H1 (cell line): Measurements from ENCODE around the gene DSG2. TPM values are rescaled to one million over a fixed set of nuclear protein-coding genes. Genes with fewer than 3 reads are reported as not detected.

Source experiments
- CTCF ChIA-PET: fragments of 300-600 bp; sonication (Branson Sonifier 250); formaldehyde crosslinking; loops from one replicate; lab custom pipeline; 2021; ENCODE audit not compliant: partially characterized antibody; lab: Charles Lee
- POLR2A ChIA-PET: fragments of 300-600 bp; sonication (Branson Sonifier 250); formaldehyde crosslinking; loops from one replicate; lab custom pipeline; 2021; ENCODE audit warnings: inconsistent platforms; ENCODE audit not compliant: partially characterized antibody; lab: Charles Lee
- DNase-seq, 2 experiments: peaks; one replicate each; pipeline versions ENCODE4 v3.0.0 to v3.0.0-alpha.2; 2010 to 2022; ENCODE audit warnings: low spot score in 2 of 2, low read depth in 1 of 2, mixed read lengths in 1 of 2
- FAIRE-seq: peaks from 2 replicates; lab custom pipeline; 2011; peaks lifted over from hg19 to GRCh38; lab: Jason Lieb, UNC
- H2AFZ ChIP-seq: 2 replicates; pipeline ENCODE4 v1.8.1; 2012; ENCODE audit warnings: low read length, inconsistent platforms
- H2AK5ac ChIP-seq: 2 replicates; pipeline ENCODE4 v1.6.1; 2013; ENCODE audit warnings: low read depth, low read length
- H2BK120ac ChIP-seq: replicated peaks from 2 replicates; pipeline ENCODE3; 2013; ENCODE audit warnings: low read depth, low read length, inconsistent platforms
- H2BK12ac ChIP-seq: 2 replicates; pipeline ENCODE4 v1.6.1; 2013; ENCODE audit warnings: low read depth, low read length
- H2BK15ac ChIP-seq: 2 replicates; pipeline ENCODE4 v1.6.1; 2013; ENCODE audit warnings: low read length
- H2BK20ac ChIP-seq: 2 replicates; pipeline ENCODE4 v1.6.1; 2013; ENCODE audit warnings: low read length
- H2BK5ac ChIP-seq: 2 replicates; pipeline ENCODE4 v1.6.1; 2013; ENCODE audit warnings: low read depth, low read length
- H3K14ac ChIP-seq: 2 replicates; pipeline ENCODE4 v1.6.1; 2013; ENCODE audit warnings: inconsistent platforms; ENCODE audit not compliant: insufficient read length
- H3K18ac ChIP-seq: 2 replicates; pipeline ENCODE4 v1.6.1; 2013; ENCODE audit warnings: low read length; ENCODE audit errors: extremely low read depth
- H3K23ac ChIP-seq: 2 replicates; pipeline ENCODE4 v1.6.1; 2013; ENCODE audit warnings: inconsistent platforms; ENCODE audit not compliant: insufficient read length
- H3K23me2 ChIP-seq: 2 replicates; pipeline ENCODE4 v1.6.1; 2013; ENCODE audit warnings: low read depth, low read length
- H3K27ac ChIP-seq: 2 replicates; pipeline ENCODE4 v1.6.1; 2011; ENCODE audit warnings: low read depth, low read length, inconsistent platforms
- H3K27me3 ChIP-seq, 4 experiments: replicated peaks in 1 of 4; 1 replicate in 1 of 4; 2 replicates in 3 of 4; pipeline versions ENCODE4 v1.6.1 to v1.8.1; 2011 to 2013; ENCODE audit warnings: low read length in 3 of 4, mild to moderate bottlenecking in 3 of 4, inconsistent platforms in 2 of 4, mixed read lengths in 2 of 4, moderate library complexity in 1 of 4; ENCODE audit not compliant: control insufficient read depth in 3 of 4, insufficient read depth in 3 of 4; ENCODE audit errors: extremely low read depth in 1 of 4
- H3K36me3 ChIP-seq, 4 experiments: 2 replicates each; pipeline versions ENCODE4 v1.6.1 to v1.8.1; 2011 to 2013; ENCODE audit warnings: mild to moderate bottlenecking in 4 of 4, low read length in 3 of 4, moderate library complexity in 2 of 4, control low read depth in 1 of 4, inconsistent platforms in 1 of 4; ENCODE audit not compliant: insufficient read depth in 4 of 4, control insufficient read depth in 2 of 4
- H3K4ac ChIP-seq: replicated peaks from 2 replicates; pipeline ENCODE3; 2013; ENCODE audit warnings: low read length, low read depth, mixed read lengths, inconsistent platforms; ENCODE audit not compliant: insufficient read length
- H3K4me1 ChIP-seq, 4 experiments: replicated peaks in 1 of 4; 1 replicate in 1 of 4; 2 replicates in 3 of 4; pipeline versions ENCODE4 v1.6.1 to v1.8.1; 2011 to 2013; ENCODE audit warnings: low read length in 3 of 4, inconsistent platforms in 2 of 4, mixed read lengths in 1 of 4; ENCODE audit not compliant: insufficient read depth in 4 of 4, control insufficient read depth in 3 of 4
- H3K4me2 ChIP-seq, 2 experiments: 2 replicates each; pipeline versions ENCODE4 v1.6.1 to v1.8.1; 2011 to 2013; ENCODE audit warnings: low read depth in 2 of 2, low read length in 2 of 2, control low read depth in 1 of 2, inconsistent platforms in 1 of 2, mild to moderate bottlenecking in 1 of 2; ENCODE audit not compliant: insufficient read depth in 1 of 2
- H3K4me3 ChIP-seq, 4 experiments: fragments of 200-600, 300-600 bp in 1 of 4; sonication (generic), shearing (Covaris generic), sonication (Bioruptor Twin) in 1 of 4; 2 replicates each; pipeline versions ENCODE4 v1.5.1 to v1.8.1; 2011 to 2016; ENCODE audit warnings: low read length in 4 of 4, low read depth in 3 of 4, control low read depth in 2 of 4, inconsistent platforms in 2 of 4, mild to moderate bottlenecking in 2 of 4, mixed read lengths in 1 of 4, moderate library complexity in 1 of 4; ENCODE audit not compliant: insufficient read depth in 2 of 4; ENCODE audit errors: extremely low read depth in 1 of 4
- H3K56ac ChIP-seq: replicated peaks from 2 replicates; pipeline ENCODE3; 2013; ENCODE audit warnings: low read depth, mild to moderate bottlenecking, mixed read lengths, low read length, inconsistent platforms; ENCODE audit not compliant: insufficient read length
- H3K79me1 ChIP-seq: 2 replicates; pipeline ENCODE4 v1.6.1; 2013; ENCODE audit warnings: low read depth, low read length, control low read depth
- H3K79me2 ChIP-seq, 2 experiments: 2 replicates each; pipeline versions ENCODE4 v1.6.1 to v1.8.1; 2012 to 2013; ENCODE audit warnings: low read length in 2 of 2, mild to moderate bottlenecking in 2 of 2, inconsistent platforms in 1 of 2; ENCODE audit not compliant: insufficient read depth in 2 of 2, control insufficient read depth in 1 of 2
- H3K9ac ChIP-seq, 4 experiments: replicated peaks in 1 of 4; 1 replicate in 1 of 4; 2 replicates in 3 of 4; pipeline versions ENCODE4 v1.6.1 to v1.8.1; 2011 to 2013; ENCODE audit warnings: low read depth in 3 of 4, low read length in 3 of 4, control low read depth in 2 of 4, mild to moderate bottlenecking in 2 of 4, moderate library complexity in 2 of 4, inconsistent platforms in 1 of 4; ENCODE audit errors: extremely low read depth in 1 of 4
- H3K9me3 ChIP-seq, 2 experiments: 2 replicates each; pipeline versions ENCODE4 v1.6.1 to v1.8.1; 2012 to 2013; ENCODE audit warnings: mild to moderate bottlenecking in 2 of 2, moderate library complexity in 2 of 2, control low read depth in 1 of 2, inconsistent platforms in 1 of 2, low read depth in 1 of 2, low read length in 1 of 2, mixed read lengths in 1 of 2; ENCODE audit not compliant: insufficient read depth in 2 of 2
- H4K20me1 ChIP-seq, 2 experiments: replicated peaks in 1 of 2; 2 replicates each; pipeline versions ENCODE3 to v1.8.1; 2011 to 2013; ENCODE audit warnings: inconsistent platforms in 2 of 2, low read length in 2 of 2, mild to moderate bottlenecking in 1 of 2; ENCODE audit not compliant: insufficient read depth in 2 of 2, control insufficient read depth in 1 of 2
- H4K5ac ChIP-seq: 2 replicates; pipeline ENCODE4 v1.6.1; 2013; ENCODE audit warnings: low read length, low read depth, mixed read lengths, inconsistent platforms; ENCODE audit not compliant: insufficient read length
- H4K8ac ChIP-seq: 2 replicates; pipeline ENCODE4 v1.8.0; 2013; ENCODE audit warnings: mild to moderate bottlenecking, moderate library complexity, low read length, inconsistent platforms; ENCODE audit not compliant: insufficient read depth; ENCODE audit errors: extremely low read depth
- H4K91ac ChIP-seq: replicated peaks from 2 replicates; pipeline ENCODE3; 2013; ENCODE audit warnings: low read length, mixed read lengths, inconsistent platforms; ENCODE audit not compliant: insufficient read length
- RFX5 ChIP-seq: IDR thresholded peaks from 2 replicates; pipeline ENCODE4 v1.6.1; 2011; ENCODE audit warnings: low read depth, low read length, improper control_type of control experiment, borderline replicate concordance
- TEAD4 ChIP-seq: IDR thresholded peaks from 2 replicates; pipeline ENCODE4 v1.6.1; 2012; ENCODE audit warnings: low read depth, low read length, inconsistent platforms, mixed read lengths
- WGBS, 2 experiments: shearing (Covaris generic) in 1 of 2; methylation state at CpG; one replicate each; pipeline versions ENCODE4 v1.1.6 to v1.1.7; 2013 to 2015; ENCODE audit warnings: low lambda C conversion rate in 2 of 2, mixed read lengths in 2 of 2, inconsistent platforms in 1 of 2, low coverage in 1 of 2, missing lambda C conversion rate in 1 of 2; ENCODE audit not compliant: insufficient replicate concordance in 2 of 2, insufficient coverage in 1 of 2, insufficient read length in 1 of 2; ENCODE audit errors: extremely low coverage in 1 of 2, missing lambda C conversion rate in 1 of 2; 5-methylcytosine and 5-hydroxymethylcytosine counted together
- polyA plus RNA-seq, 7 experiments: library from polyadenylated mRNA; depleted of rRNA in 3 of 7; stranded (reverse) in 5 of 7; unstranded in 2 of 7; fragments of >200 nt in 5 of 7; fragments of 200-250 nt in 2 of 7; gene quantifications; 1 replicate in 5 of 7; 2 replicates in 1 of 7; 4 replicates in 1 of 7; pipeline versions ENCODE4 v1.2.1 to v1.2.3, GENCODE V29; 2011 to 2013; ENCODE audit warnings: missing spikeins in 2 of 7, mixed read lengths in 2 of 7
- total RNA-seq: library from RNA; stranded (reverse); fragmentation: NEBNext Ultra II Directional; extraction: Animal tissue kit (Norgen Biotek cat#: 25700); gene quantifications from 2 replicates; pipeline ENCODE4 v1.2.1, GENCODE V29; 2021

Gene DSG2
- total and polyA plus RNA-seq, 2 of the 8 experiments (the other 6 are each of a cell fraction or from before 2014, with no cell fraction given), result 60.1 to 144 TPM

GRCh38 chr18:31548853-31549252, 50.9 kb downstream of the DSG2 start:
- no peaks in the 10 kb centered on the region for H3K9me3 ChIP-seq
- H3K4ac ChIP-seq, result no peak overlapping the region
- H3K4me3 ChIP-seq, result no peak overlapping the region
- H2BK120ac ChIP-seq, result no peak overlapping the region
- no peak overlapping the region for H4K8ac ChIP-seq
- H3K79me1 ChIP-seq, result no peaks in the 10 kb centered on the region
- no peaks in the 10 kb centered on the region for H3K23me2 ChIP-seq
- no peak overlapping the region for H3K23ac ChIP-seq
- no peak overlapping the region for H2AFZ ChIP-seq
- no peaks in the 10 kb centered on the region for H4K20me1 ChIP-seq
- H3K9ac ChIP-seq, result no peak overlapping the region
- no peak overlapping the region for H3K27ac ChIP-seq
- H2BK5ac ChIP-seq, result no peak overlapping the region
- H3K4me1 ChIP-seq, result peaks cover 0 to 5% (median under 1%) of the 10 kb centered on the region in 4 experiments; a peak in 2 of 7 replicates
- no peak overlapping the region for H3K14ac ChIP-seq
- H3K27me3 ChIP-seq, result no peaks in the 10 kb centered on the region
- H2BK12ac ChIP-seq, result no peak overlapping the region
- no peak for DNase-seq
- H3K4me2 ChIP-seq, result no peak overlapping the region
- 89% methylated on average over 2 of the region's 2 CpGs; no CpG with 5 or more reads in 1 of the 2 experiments for WGBS, 2 experiments
- no peak overlapping the region for H4K91ac ChIP-seq
- no peak overlapping the region for H2BK15ac ChIP-seq
- no peak overlapping the region for H4K5ac ChIP-seq
- ChIA-PET POLR2A (interaction anchor here (1.4 kb wide), 1 partner anchor 14 kb away, joined by 4 read pairs; no protein-coding TSS in a partner anchor), CTCF (interaction anchor here (0.6 to 1.6 kb wide), 4 partner anchors 15 to 428 kb away, joined by 3 to 7 read pairs (median 5); no protein-coding TSS in a partner anchor)
- H3K79me2 ChIP-seq, result no peaks in the 10 kb centered on the region
- H2BK20ac ChIP-seq, result no peak overlapping the region
- H2AK5ac ChIP-seq, result no peak overlapping the region
- peaks cover 0 to 29% (median 21%) of the 10 kb centered on the region in 4 experiments; a peak in 7 of 8 replicates for H3K36me3 ChIP-seq
- FAIRE-seq, result no peak
- no peak overlapping the region for H3K18ac ChIP-seq
- H3K56ac ChIP-seq, result no peak overlapping the region
- TF ChIP-seq RFX5 (no peak), TEAD4 (no peak)
